ENCODE measurements around the gene NUP133.
"Not testable (repeated sequence)": the region's sequence is repeated elsewhere in the genome, so short reads cannot be mapped to it uniquely, and the experiment has no call there.

NUP133 gene

GRCh38 chr1:229507951-229508822, at the start of gene NUP133:
Gene NUP133, minus strand, starts transcription at chr1:229508341. Its CDS starts 92 bp downstream, at chr1:229508249.
- peak; percentile 94 to 100 for DNase-seq

GRCh38 chr1:229557200-229557850, 49.2 kb upstream of the NUP133 start:
- DNase-seq, result peak; percentile 40 to 41

DNA sequence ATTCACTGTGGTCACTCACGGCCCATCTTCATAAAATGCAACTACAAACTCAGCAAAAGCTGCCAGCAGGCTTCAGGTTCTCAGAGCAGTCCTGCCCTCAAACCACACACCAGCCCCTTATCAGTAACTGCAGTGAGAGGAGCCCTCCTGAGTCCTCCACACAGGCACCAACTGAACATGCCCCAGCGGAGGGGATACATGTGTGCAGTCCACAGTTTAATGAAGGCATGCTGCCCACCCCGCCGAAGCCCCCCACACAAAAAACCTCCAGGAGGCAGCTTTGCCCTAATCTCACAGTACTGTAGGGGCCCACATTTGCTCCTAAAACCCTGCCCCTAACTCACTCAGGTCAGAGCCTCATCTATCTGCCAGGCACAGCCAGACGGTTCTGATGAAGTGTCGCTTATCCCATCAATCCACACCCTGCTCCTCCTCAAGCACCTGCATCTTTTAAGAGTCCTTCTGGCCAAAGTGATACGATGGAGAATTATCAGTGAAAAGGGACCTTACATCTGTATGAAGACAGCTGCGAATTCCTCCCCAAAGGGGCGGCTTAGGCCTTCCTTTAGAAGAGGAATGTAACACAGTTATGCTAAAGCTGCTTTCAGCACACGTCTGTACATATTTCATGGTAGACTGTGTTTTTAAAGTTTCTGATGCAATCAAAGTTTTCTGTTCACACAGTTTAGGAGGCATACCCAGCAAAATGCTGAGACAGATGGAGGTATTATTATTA, 46.9 kb upstream of the NUP133 start:
- no peak for DNase-seq

DNA sequence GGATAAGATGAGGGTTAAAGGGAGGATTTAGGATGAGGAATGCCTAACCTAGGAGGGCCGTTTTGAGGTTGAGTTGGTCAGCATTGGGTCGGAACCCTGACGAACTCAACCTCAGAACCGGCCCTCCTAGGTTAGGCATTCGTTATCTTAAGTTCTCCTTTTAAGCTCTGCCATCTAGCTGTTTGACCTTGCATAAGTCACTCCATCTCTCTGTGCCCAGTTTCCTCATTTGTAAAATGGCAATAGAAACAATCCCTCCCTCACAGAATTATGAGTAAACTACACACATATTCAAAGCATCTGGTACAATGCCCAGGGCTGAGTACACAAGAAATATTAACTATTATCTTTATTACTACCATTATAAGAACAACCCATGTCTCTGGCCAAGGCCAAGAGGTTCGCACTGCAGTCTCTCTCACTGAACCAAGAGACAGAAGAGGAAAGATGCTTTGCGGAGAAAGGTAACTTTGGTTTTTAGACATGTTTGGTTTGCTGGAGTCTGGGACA, 45.5 kb upstream of the NUP133 start:
- peak; percentile 18 to 29 for DNase-seq

GRCh38 chr1:229552732-229553131, 44.6 kb upstream of the NUP133 start:
- DNase-seq, result no peak

DNA sequence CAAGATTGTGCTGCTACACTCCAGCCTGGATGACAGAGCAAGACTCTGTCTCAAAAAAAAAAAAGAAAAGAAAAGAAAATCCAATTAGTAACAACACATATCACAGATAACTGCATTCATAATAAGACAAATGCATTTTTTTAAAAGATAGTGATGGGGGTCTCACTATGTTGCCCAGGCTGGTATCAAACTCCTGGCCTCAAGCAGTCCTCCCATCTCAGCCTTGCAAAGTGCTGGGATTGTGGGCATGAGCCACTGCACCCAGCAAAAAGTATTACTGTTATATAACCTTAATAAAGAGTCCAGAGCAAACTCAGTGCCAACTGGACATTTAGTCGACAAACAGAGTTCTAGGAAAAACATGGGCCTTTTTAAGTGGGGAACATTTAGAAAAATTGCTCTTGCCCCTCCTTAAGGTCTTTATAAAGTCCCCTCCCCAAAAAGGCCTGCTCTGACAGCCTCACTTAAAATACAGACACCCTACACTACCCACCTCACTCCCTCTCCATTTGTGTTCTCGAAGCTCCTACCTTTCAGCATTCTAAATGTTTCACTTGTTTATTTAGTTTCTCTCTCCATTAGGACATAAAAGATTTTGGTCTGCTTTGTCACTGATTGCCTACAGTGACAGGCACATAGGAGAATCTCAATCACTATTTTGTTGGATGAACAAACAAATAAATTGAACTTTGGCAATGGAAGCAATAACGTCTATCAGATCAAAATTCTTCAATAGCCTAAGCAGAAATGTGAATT, 42.8 kb upstream of the NUP133 start:
- DNase-seq, result no peak

DNA sequence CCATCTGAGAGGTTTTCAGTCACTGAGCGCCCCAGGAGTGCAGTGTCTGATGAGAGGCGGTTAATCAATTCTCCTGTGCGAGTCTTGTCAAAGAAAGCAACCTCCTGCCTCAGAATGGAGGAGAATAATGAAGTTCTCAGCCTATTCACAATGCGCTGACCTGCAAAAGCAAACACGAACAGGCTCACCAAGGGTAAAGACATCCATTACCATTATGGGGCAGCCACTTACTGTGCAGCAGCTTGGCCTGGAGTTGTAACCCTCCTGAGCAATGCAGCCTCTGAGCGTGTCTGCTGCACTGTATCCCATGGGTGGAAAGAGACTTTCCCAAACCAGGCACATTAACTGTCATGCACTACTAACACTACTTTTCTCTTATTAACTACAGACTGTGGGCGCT, 39.4 kb upstream of the NUP133 start:
- DNase-seq, result no peak

- DNase-seq, result no peak
Measured at GRCh38 chr1:229544587-229544986, 36.4 kb upstream of the NUP133 start.

DNA sequence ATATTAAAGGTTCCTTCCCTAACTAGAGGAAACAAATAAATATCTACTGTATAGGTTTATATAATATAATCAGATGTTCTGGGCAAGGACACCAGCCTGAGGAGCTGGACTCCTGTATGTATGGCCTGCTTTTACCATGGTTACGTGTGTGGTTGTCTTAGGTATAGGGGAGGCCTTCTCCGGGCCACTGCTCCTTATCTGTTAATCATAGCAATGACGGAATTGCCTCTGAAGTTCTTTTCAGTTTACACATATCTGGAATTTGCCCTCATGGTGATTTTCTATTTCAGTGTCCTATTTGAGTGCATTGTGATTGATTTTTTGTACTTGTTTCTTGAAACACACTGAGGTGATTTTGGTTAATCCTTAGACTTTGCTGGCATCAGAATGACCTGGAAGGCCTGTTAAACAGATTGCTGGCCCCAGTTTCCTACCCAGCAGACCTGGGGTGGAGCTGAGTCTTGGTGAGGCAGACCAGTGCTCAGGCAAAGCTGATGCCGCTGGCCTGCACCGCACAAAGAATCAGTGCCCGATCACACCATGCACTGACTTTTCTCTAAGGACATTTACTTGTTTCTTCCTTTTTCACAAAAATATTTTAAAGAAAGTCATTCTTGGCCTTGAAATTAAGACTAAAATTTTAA, 31.8 kb upstream of the NUP133 start:
- DNase-seq, result no peak

DNA sequence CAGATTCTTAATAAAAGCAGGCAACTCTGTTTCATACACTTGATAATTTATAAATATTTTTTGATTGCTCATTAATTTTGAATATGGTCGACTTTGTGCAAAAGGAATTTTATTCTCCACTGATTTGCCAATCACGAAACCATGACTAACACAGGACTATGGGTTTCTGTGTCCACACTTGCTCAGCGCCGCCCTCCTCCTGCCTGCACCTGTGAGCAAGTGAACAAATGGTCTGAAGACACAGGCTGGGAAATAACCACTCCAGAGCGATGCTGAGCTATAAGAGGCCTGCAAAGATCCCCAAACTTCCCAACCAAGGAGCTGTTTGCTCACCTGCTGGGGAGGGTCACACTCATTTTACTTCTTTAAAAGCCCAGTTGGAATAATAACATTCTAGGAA, 30.8 kb upstream of the NUP133 start:
- DNase-seq, result no peak

DNA sequence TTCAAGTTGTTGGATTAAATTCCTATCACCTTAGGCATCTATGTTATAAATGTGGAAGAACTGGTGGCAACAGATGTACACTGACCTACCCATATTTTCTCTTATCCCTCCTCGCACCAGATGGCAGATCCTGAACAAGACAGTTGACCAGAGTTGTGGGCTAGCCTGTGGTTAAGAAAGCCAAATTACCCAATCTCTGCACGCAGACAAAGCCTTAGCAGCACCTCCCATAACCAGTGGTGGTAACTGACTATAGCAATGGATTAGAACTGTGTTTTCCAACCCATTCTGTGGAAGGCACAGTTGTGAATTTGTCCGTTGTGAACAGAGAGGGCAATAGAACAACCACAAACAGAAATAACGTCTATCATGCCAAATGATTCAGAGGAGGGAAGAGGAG, 29.8 kb upstream of the NUP133 start:
- no peak for DNase-seq

DNA sequence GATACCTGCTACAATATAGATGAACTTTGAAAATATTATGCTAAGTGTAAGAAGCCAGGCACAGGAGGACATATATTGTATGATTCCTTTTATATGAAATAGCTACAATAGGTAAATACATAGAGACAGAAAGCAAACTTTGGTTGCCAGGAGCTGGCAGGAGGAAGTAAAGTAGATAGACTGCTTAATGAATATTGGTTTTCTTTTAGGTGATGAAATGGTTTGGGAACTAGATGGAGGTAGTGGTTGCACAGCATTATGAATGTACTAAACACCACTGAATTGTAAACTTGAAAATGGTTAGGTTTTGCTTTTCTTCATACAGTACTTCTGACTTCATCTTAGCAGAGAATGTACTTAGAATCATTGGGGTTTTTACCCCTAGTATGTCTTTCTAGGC, 28.8 kb upstream of the NUP133 start:
- no peak for DNase-seq

- DNase-seq, result no peak
Measured at GRCh38 chr1:229535230-229535629, 27.1 kb upstream of the NUP133 start.

GRCh38 chr1:229531326-229531725, 23.2 kb upstream of the NUP133 start:
- DNase-seq, result no peak

DNA sequence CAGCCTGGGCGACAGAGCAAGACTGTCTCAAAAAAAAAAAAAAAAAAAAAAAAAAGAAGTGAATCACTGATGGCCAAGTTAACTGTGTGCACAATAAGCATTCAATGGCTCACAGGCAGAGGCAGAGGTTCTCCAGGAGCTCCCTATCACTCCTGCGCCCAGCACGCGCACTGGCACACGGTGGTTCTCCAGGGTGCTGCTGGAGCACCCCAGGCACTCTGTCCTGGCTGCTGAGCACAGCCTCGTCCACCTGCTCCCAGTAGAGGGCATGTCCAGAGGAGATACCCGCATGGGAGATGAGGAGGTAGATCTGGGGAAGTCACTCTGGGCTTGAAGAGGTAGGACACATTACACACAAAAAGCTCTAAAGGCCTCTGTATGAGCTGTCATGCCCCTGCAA, 21.5 kb upstream of the NUP133 start:
- DNase-seq, result no peak

- no peak for DNase-seq
Measured at GRCh38 chr1:229526695-229527094, 18.6 kb upstream of the NUP133 start.

GRCh38 chr1:229523052-229523451, 14.9 kb upstream of the NUP133 start:
- DNase-seq, result no peak

- peak; percentile 65 to 80 for DNase-seq
Measured at GRCh38 chr1:229514578-229515275, 6.6 kb upstream of the NUP133 start.

DNA sequence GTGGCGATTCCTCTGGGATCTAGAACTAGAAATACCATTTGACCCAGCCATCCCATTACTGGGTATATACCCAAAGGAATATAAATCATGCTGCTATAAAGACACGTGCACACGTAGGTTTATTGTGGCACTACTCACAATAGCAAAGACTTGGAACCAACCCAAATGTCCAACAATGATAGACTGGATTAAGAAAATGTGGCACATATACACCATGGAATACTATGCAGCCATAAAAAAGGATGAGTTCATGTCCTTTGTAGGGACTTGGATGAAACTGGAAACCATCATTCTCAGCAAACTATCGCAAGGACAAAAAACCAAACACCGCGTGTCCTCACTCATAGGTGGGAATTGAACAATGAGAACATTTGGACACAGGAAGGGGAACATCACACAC, 3.5 kb upstream of the NUP133 start:
- not testable (repeated sequence) for DNase-seq

GRCh38 chr1:229511201-229511600, 3.1 kb upstream of the NUP133 start:
- DNase-seq, result peak in 1 of 2 donors; percentile 51

DNA sequence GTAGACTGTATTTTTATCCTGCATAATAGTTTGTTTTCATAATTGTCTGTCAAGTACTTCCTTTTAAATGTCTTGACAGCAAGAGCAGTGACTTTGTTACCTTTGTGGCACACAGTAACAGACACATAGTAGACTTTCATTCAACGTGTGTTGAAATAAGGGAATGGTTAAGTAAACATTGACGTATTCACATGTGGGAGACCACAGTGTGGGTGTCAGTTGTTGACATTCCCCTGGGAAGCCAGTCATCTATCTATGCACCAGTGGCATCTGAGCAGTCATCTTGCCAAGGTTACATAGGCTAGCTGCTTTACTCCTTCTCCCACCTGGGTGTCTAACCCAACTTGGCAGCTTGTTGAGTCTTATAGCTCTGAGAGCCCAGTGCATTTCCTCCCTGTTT, 1.4 kb upstream of the NUP133 start:
- DNase-seq, result peak; percentile 39 to 70
